Measurements from ENCODE around the gene DNMT3A.

Gene DNMT3A

DNA sequence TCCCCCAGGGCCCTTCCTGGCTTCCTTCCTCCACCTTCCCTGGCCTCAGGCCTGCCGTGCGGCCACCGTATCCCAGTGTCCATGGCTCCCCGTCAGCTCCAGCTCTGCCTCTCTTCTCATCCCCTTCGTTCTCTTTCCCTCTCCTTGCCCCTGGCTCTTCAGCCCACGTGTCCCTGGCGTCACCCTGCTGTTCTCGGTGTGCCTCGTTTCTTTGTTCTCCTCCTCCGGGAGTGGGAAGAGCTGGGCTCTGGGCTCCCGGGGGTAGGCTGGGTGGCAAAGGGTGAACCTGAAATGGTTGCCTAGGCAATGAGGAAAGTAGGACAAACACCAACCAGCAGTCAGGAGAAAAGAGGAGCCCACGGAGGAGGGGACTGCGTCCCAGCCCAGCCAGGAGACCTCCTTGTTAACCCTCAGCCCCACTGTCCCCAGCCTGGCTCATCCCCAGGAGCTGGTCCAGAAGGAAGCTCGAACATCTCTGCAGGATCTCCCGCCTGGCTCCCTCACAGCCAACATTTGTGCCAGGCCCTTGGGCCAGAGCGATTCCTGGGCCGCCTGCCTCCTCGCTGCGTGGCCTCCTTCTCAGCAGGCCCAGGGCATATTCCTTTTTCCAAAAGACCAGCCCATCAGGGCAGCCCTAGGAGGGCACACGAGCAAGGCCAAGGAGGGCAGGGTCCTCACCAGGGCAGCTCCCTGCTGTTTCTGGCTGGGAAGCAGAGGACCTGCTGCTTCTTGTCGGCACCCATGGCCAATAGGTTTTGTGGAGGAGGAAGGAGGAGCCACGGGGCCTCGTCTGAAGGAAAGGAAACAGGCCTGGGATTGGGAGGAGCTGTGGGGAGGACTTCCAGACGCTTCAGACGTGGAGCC, 30.9 kb upstream of the DNMT3A start:
- DNase-seq = no peak

DNA sequence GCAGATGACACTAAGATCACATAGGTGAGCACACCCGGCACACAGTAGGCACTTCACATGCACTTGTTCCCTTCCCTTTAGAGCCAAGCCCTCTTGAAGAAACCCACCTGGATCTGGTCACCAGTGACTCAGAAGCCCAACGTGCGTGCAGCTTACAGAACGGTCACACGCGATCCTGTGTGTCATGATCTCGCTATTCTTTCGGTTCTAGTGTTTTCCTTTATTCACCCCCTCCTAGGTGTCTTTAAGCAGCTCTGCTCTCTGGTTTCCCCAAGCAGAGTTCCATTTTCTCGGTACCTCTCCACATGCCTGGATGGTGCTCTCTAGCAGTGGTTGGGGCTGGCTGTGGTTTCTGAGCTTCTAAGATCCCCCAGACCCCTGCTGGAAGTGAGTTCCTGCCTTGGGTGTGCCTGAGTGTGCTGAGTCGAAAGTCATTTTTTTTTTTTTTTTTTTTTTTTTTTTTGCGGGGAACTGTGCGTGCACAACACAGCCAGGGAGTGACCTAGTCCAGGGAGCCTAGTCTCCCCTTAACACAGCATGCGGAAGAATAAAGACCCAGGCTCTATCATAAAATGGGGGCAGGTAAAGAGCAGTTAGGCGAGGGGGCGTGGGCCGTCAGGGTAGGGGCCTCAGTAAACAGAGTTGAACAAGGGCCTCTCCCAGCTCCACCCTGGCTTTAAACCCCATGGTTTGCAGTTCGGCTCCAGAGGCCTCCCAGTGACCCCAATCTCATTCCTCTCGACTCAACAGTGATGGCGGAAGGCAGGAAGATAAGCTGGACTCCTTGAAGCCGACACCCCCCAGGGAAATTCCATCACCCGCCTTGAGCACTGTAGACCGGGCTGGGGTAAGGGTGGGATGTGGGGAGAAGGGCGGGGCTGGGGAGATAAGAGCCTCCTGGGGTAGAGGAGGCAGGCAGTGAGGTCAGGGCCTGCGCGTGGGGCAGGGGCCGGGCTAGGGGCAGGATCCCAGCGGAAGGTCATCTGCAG, 29.8 kb upstream of the DNMT3A start:
- no peak for DNase-seq

- no peak for DNase-seq
These were observed 28.2 kb upstream of the DNMT3A start for GRCh38 chr2:25369876-25370275.

- no peak for DNase-seq
These were observed 27.7 kb upstream of the DNMT3A start for GRCh38 chr2:25369439-25369838.

GRCh38 chr2:25368660-25369059, 26.9 kb upstream of the DNMT3A start:
- DNase-seq = no peak

DNA sequence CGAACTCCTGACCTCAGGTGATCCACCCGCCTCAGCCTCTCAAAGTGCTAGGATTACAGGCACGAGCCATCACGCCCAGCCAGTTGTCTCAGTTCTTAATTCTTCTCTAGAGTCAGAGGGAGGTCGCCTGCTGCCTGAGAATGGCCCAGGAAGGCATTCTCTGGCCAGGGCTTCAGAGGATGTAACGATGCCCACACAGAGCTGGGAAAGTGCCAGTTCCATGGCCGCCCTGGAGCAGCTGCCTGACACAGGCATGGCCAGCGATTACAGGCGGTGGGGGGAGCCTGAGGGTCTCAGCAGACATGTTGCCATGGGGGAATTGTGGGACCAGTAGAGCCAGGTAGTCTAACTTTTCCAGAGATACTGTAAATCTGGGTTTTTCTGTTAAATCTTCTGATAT, 25.6 kb upstream of the DNMT3A start:
- DNase-seq = no peak

- DNase-seq = no peak
These were observed 24.9 kb upstream of the DNMT3A start for GRCh38 chr2:25366629-25367028.

DNA sequence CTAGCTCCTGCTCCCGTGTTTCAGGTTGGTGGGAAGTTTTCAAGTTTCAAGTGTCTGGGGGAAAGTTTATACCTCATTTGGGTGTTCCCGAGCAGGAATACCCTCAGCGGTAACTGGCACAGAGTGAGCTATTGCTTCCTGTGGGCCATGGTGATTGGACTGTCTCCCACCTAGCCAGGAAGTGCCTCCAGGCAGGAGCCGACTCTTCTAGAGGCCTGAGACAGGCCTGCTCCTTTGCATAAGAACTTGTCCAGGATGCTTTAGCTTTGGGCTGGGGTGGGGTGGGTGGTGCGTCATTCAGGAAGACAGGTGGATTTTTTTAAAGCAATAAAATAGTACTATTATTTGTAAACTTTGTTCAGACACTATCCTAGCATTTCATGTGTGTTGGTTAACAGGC, 23.5 kb upstream of the DNMT3A start:
- no peak for DNase-seq

- DNase-seq = no peak
These were observed 22.0 kb upstream of the DNMT3A start for GRCh38 chr2:25363733-25364132.

GRCh38 chr2:25362434-25363145, 20.9 kb upstream of the DNMT3A start:
- peak; percentile 75 for DNase-seq

GRCh38 chr2:25362049-25362433, 20.3 kb upstream of the DNMT3A start:
- peak; percentile 95 for DNase-seq

- no peak for DNase-seq
These were observed 19.7 kb upstream of the DNMT3A start for GRCh38 chr2:25361261-25362048.

GRCh38 chr2:25358836-25359235, 17.1 kb upstream of the DNMT3A start:
- DNase-seq = no peak

DNA sequence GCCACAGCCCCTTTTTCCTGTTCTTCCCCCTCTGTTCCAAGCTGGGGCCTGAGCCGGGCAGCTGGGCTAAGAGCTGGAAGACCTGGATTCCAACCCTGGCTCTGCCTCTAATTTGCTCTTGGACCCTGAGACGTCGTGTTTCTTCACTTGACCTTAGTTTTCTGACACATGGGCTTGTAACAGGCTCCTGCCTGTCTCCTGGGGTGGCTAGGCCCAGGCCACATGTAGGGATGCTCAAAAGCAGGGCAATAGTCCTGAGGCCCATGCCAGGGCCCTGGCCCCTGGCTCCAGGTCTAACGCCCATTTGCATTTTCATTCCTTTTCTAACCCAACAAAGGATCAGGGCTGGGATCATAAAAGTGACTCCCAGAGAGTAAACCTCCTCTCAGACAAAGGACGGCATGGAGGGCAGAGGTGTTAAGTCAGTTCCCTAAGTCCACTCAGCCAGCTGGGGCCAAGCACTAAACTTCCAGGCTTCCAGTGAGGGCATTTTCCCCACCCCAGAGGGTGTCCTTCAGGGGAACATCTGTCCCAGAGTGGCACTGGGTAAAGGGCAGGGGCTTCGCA, 16.6 kb upstream of the DNMT3A start:
- no peak for DNase-seq

DNA sequence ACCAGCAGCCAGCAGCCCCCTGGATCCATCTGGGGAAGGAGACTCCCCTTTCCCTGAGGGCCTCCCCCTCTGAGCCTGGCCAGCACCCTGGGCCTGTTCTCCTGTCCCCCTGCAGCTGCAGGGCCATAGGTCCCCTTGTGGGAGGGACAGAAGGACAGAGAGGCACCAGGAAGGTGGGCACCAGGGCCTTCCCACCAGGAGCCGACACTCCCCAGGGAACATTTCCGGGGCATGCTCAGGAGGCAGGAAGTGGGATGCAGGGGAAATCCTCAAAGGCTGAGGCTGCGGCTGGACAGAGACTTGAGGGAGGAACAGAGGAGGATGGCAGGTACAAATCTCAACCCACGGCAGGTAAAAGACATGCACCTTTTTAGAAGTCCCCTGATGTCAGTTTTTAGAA, 14.4 kb upstream of the DNMT3A start:
- DNase-seq = no peak

DNA sequence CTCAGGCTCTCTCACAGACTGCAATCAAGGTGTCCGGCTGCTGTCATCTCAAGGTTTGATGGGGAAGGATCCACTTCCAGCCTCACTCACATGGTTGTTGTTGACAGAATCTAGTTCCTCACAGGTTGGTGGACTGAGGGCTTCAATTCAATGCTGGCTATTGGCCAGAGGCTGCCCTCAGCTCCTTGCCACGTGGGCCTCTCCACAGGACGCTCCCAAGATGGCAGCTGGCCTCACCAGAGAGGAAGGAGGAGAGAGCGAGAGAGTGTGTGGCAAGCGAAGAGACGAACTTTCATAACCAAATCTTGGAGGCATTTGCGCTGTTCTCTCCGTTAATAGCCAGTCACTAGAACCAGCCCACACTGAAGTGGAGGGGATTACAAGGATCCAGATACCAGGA, 13.5 kb upstream of the DNMT3A start:
- DNase-seq = no peak

DNA sequence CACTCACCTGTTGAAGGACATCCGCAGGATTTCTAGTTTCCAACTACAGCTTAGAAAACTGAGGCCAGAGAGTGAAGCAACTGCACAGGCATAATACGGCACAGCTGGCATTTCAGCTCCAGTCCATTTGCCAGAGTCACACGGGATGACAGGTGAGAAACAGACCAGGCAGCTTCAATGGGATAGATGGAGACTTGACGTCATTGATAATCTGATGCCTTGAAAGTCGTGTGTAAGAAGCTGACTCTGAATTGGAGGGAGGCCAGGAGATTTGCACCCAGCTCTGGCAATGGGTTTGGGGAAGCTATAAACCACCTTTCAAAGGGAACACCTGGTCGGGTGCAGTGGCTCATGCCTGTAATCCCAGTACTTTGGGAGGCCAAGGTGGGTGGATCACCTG, 12.4 kb upstream of the DNMT3A start:
- DNase-seq = no peak

GRCh38 chr2:25349397-25349796, 7.7 kb upstream of the DNMT3A start:
- DNase-seq = no peak

GRCh38 chr2:25347846-25348245, 6.1 kb upstream of the DNMT3A start:
- no peak for DNase-seq

GRCh38 chr2:25347205-25347815, 5.6 kb upstream of the DNMT3A start:
- no peak for DNase-seq

GRCh38 chr2:25343187-25343825, 1.6 kb upstream of the DNMT3A start:
- no peak for DNase-seq
